HepG2 (cell line): ENCODE data around the gene ASTN2. TPM values are rescaled to one million over a fixed set of nuclear protein-coding genes. Genes with fewer than 3 reads are reported as not detected.

Experiments used
- ATAC-seq: fragments of 200-7000 bp; cut with Tn5 transposase; 3 replicates; pipeline ENCODE4 v1.9.1; 2020; ENCODE audit warnings: mild to moderate bottlenecking, moderate library complexity
- BruUV-seq: library from RNA; stranded (reverse); fragments of 400-500 nt; replicated peaks from 2 replicates; lab custom pipeline; 2021; lab: Mats Ljungman, UMichigan
- CTCF ChIA-PET: fragments of 300-600 bp; formaldehyde crosslinking; extraction: SDS; loops from one replicate; lab custom pipeline; 2021; ENCODE audit warnings: low total read pairs, inconsistent platforms, low intra/inter-chr PET ratio; lab: Yijun Ruan, JAX
- POLR2A ChIA-PET: fragments of 350-600 bp; sonication (Branson Sonifier 250); formaldehyde crosslinking; loops from one replicate; lab custom pipeline; 2020; ENCODE audit warnings: antibody characterized with exemption, inconsistent platforms; lab: Yijun Ruan, JAX
- DNase-seq: peaks from one replicate; pipeline ENCODE4 v3.0.0-alpha.2; 2015; ENCODE audit warnings: low spot score
- FAIRE-seq: peaks from 3 replicates; lab custom pipeline; 2011; peaks lifted over from hg19 to GRCh38; lab: Jason Lieb, UNC
- H2AFZ ChIP-seq: one replicate; pipeline ENCODE4 v1.6.1; 2011; ENCODE audit warnings: low read length, inconsistent platforms
- H3K27ac ChIP-seq: fragments of 300-600 bp; 3 replicates; pipeline ENCODE4 v1.8.0; 2011; ENCODE audit warnings: mixed run types, mild to moderate bottlenecking, mixed read lengths, low read length, inconsistent platforms; ENCODE audit not compliant: insufficient read depth; ENCODE audit errors: extremely low read length
- H3K27me3 ChIP-seq, 2 experiments: fragments of 200-600 bp in 1 of 2; 2 replicates in 1 of 2; 3 replicates in 1 of 2; pipeline versions ENCODE4 v1.6.0 to v1.8.0; 2011; ENCODE audit warnings: low read length in 2 of 2, mild to moderate bottlenecking in 2 of 2, moderate library complexity in 2 of 2, inconsistent platforms in 1 of 2; ENCODE audit not compliant: insufficient read depth in 2 of 2, control insufficient read depth in 1 of 2
- H3K36me3 ChIP-seq, 2 experiments: fragments of 200-600 bp in 1 of 2; replicated peaks in 1 of 2; 2 replicates in 1 of 2; 3 replicates in 1 of 2; pipeline versions ENCODE4 v1.5.1 to v1.8.0; 2011; ENCODE audit warnings: low read length in 2 of 2, inconsistent platforms in 1 of 2; ENCODE audit not compliant: insufficient read depth in 2 of 2, control insufficient read depth in 1 of 2
- H3K4me1 ChIP-seq: 2 replicates; pipeline ENCODE4 v1.5.1; 2012; ENCODE audit warnings: low read length, inconsistent platforms; ENCODE audit not compliant: insufficient read depth
- H3K4me2 ChIP-seq: 2 replicates; pipeline ENCODE4 v1.6.0; 2011; ENCODE audit warnings: low read depth, low read length, inconsistent platforms
- H3K4me3 ChIP-seq, 3 experiments: fragments of 200-600 bp in 1 of 3; sonication (generic), shearing (Covaris generic) in 1 of 3; replicated peaks in 1 of 3; 2 replicates each; pipeline ENCODE4 v1.5.1; 2011 to 2016; ENCODE audit warnings: low read length in 3 of 3, inconsistent platforms in 2 of 3, low read depth in 2 of 3, mild to moderate bottlenecking in 2 of 3, control low read depth in 1 of 3, mixed read lengths in 1 of 3; ENCODE audit not compliant: insufficient read depth in 1 of 3
- H3K79me2 ChIP-seq: one replicate; pipeline ENCODE4 v1.6.1; 2011; ENCODE audit warnings: low read length, inconsistent platforms; ENCODE audit not compliant: insufficient read depth
- H3K9ac ChIP-seq: 2 replicates; pipeline ENCODE4 v1.6.0; 2011; ENCODE audit warnings: mild to moderate bottlenecking, low read depth, low read length, inconsistent platforms; ENCODE audit not compliant: insufficient read depth
- H3K9me3 ChIP-seq: 2 replicates; pipeline ENCODE4 v1.5.1; 2012; ENCODE audit warnings: mild to moderate bottlenecking, low read length
- H4K20me1 ChIP-seq: 2 replicates; pipeline ENCODE4 v1.6.0; 2011; ENCODE audit warnings: inconsistent platforms, mild to moderate bottlenecking, low read length, moderate library complexity; ENCODE audit not compliant: insufficient read depth
- CBFB ChIP-seq: sonication (generic); formaldehyde crosslinking; IDR thresholded peaks from 2 replicates; pipeline ENCODE4 v1.4.0; 2020; ENCODE audit warnings: missing genetic modification reagents
- CC2D1A ChIP-seq: sonication (generic); formaldehyde crosslinking; IDR thresholded peaks from 2 replicates; pipeline ENCODE4 v1.8.1; 2023; ENCODE audit warnings: mild to moderate bottlenecking, missing genetic modification reagents
- CREB1 ChIP-seq, 2 experiments: fragments of 450-650 bp in 1 of 2; IDR thresholded peaks; 2 replicates each; pipeline ENCODE4 v1.6.1; 2016 to 2017; ENCODE audit warnings: control low read depth in 1 of 2, mild to moderate bottlenecking in 1 of 2, missing compliant biosample characterization in 1 of 2, missing genetic modification characterization in 1 of 2
- DMAP1 ChIP-seq: IDR thresholded peaks from 2 replicates; pipeline ENCODE4 v1.6.1; 2016
- GATA4 ChIP-seq: sonication (generic); IDR thresholded peaks from 2 replicates; pipeline ENCODE4 v1.6.1; 2016; ENCODE audit warnings: antibody characterized with exemption, low read depth, borderline replicate concordance
- HMG20A ChIP-seq: IDR thresholded peaks from 2 replicates; pipeline ENCODE4 v1.6.1; 2016; ENCODE audit warnings: borderline replicate concordance
- HNF1B ChIP-seq: sonication (generic); formaldehyde crosslinking; IDR thresholded peaks from 2 replicates; pipeline ENCODE4 v1.5.1; 2020; ENCODE audit warnings: mild to moderate bottlenecking, moderate library complexity, missing genetic modification reagents
- MEIS1 ChIP-seq: sonication (generic); formaldehyde crosslinking; IDR thresholded peaks from 2 replicates; pipeline ENCODE4 v1.9.0; 2021; ENCODE audit warnings: mild to moderate bottlenecking, missing genetic modification reagents, moderate library complexity, borderline replicate concordance
- NFATC3 ChIP-seq: sonication (generic); formaldehyde crosslinking; IDR thresholded peaks from 2 replicates; pipeline ENCODE4 v1.5.1; 2020; ENCODE audit warnings: mild to moderate bottlenecking, missing genetic modification reagents
- ONECUT2 ChIP-seq: sonication (generic); formaldehyde crosslinking; IDR thresholded peaks from 2 replicates; pipeline ENCODE4 v1.4.0; 2020; ENCODE audit warnings: missing genetic modification reagents
- RXRB ChIP-seq: IDR thresholded peaks from 2 replicates; pipeline ENCODE4 v1.6.1; 2016; ENCODE audit warnings: borderline replicate concordance, missing genetic modification reagents, missing compliant biosample characterization
- SCMH1 ChIP-seq: sonication (generic); formaldehyde crosslinking; IDR thresholded peaks from 2 replicates; pipeline ENCODE4 v1.9.0; 2021; ENCODE audit warnings: missing genetic modification reagents, mild to moderate bottlenecking, borderline replicate concordance
- SKI ChIP-seq: fragments of 450-650 bp; IDR thresholded peaks from one replicate; pipeline ENCODE4 v1.6.1; 2018; ENCODE audit warnings: mild to moderate bottlenecking; ENCODE audit not compliant: partially characterized antibody
- SMAD3 ChIP-seq: sonication (generic); formaldehyde crosslinking; IDR thresholded peaks from 2 replicates; pipeline ENCODE4 v1.4.0; 2020; ENCODE audit warnings: missing genetic modification reagents
- ZNF17 ChIP-seq: sonication (generic); formaldehyde crosslinking; IDR thresholded peaks from 2 replicates; pipeline ENCODE4 v1.5.0; 2020; ENCODE audit warnings: mild to moderate bottlenecking, missing genetic modification reagents
- ZNF691 ChIP-seq: sonication (generic); formaldehyde crosslinking; IDR thresholded peaks from 2 replicates; pipeline ENCODE4 v1.4.0; 2020; ENCODE audit warnings: missing genetic modification reagents, low read depth, mild to moderate bottlenecking, borderline replicate concordance
- WGBS: methylation state at CpG from one replicate; pipeline ENCODE4 v1.1.6; 2017; ENCODE audit warnings: low lambda C conversion rate; 5-methylcytosine and 5-hydroxymethylcytosine counted together
- in situ Hi-C: cut with HindIII; loops from 2 replicates; pipeline ENCODE4 v1.10.0; 2017; ENCODE audit warnings: low pct_unique_long_range_greater_than_20kb; ENCODE audit not compliant: extremely low pct_ligation_motif_present
- intact Hi-C: fragments of 100-400 bp; cut with micrococcal nuclease; formaldehyde crosslinking; loops from one replicate; pipeline ENCODE4 v1.10.0; 2022; ENCODE audit not compliant: unreplicated experiment
- polyA plus RNA-seq, 8 experiments: library from polyadenylated mRNA; depleted of rRNA in 3 of 8; stranded (reverse) in 7 of 8; unstranded in 1 of 8; fragments of >200 nt; fragmentation: Illumina TruSeq in 4 of 8; extraction: Trizol in 4 of 8; gene quantifications; 2 replicates each; pipeline versions ENCODE4 v1.2.1 to v1.2.3, GENCODE V29; 2011 to 2016; ENCODE audit warnings: low read depth in 4 of 8, missing spikeins in 1 of 8, mixed read lengths in 1 of 8; ENCODE audit not compliant: insufficient read depth in 1 of 8
- total RNA-seq, 5 experiments: library from RNA; depleted of rRNA; stranded (reverse); fragments of >200 nt; fragmentation: Illumina TruSeq; extraction: Trizol; gene quantifications; 2 replicates each; pipeline ENCODE4 v1.2.3, GENCODE V29; 2016; ENCODE audit warnings: low read depth in 1 of 5
- TF ChIP-seq, protein P1 (sequence below): IDR thresholded peaks from 2 replicates; pipeline ENCODE4 v1.6.1; 2016; ENCODE audit warnings: mild to moderate bottlenecking, missing biosample characterization, missing genetic modification reagents
- TF ChIP-seq, protein P2 (sequence below): IDR thresholded peaks from 2 replicates; pipeline ENCODE4 v1.6.1; 2016; ENCODE audit warnings: mild to moderate bottlenecking

The ASTN2 gene
- total and polyA plus RNA-seq, 2 of the 13 experiments (the other 11 are each of a cell fraction or from before 2014, with no cell fraction given) = 5.2 to 13.5 TPM

- TF ChIP-seq, protein P1, sequence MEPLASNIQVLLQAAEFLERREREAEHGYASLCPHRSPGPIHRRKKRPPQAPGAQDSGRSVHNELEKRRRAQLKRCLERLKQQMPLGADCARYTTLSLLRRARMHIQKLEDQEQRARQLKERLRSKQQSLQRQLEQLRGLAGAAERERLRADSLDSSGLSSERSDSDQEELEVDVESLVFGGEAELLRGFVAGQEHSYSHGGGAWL (CRISPR knock-in tag) = no peak
- no peak for TF ChIP-seq MEIS1 (CRISPR knock-in tag)
- no peak for TF ChIP-seq CC2D1A (CRISPR knock-in tag)
- no peak for TF ChIP-seq SKI
- TF ChIP-seq SCMH1 (CRISPR knock-in tag) = no peak
- no peak for TF ChIP-seq CREB1 (IDR thresholded peaks at IDR 0.05)
- TF ChIP-seq CREB1 (CRISPR knock-in tag; IDR thresholded peaks at IDR 0.05) = no peak
- TF ChIP-seq, protein P2, sequence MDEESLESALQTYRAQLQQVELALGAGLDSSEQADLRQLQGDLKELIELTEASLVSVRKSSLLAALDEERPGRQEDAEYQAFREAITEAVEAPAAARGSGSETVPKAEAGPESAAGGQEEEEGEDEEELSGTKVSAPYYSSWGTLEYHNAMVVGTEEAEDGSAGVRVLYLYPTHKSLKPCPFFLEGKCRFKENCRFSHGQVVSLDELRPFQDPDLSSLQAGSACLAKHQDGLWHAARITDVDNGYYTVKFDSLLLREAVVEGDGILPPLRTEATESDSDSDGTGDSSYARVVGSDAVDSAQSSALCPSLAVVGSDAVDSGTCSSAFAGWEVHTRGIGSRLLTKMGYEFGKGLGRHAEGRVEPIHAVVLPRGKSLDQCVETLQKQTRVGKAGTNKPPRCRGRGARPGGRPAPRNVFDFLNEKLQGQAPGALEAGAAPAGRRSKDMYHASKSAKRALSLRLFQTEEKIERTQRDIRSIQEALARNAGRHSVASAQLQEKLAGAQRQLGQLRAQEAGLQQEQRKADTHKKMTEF (CRISPR knock-in tag) = no peak
- TF ChIP-seq CBFB (CRISPR knock-in tag) = no peak
- no peak for TF ChIP-seq DMAP1
- TF ChIP-seq GATA4 = no peak
- TF ChIP-seq SMAD3 (CRISPR knock-in tag) = no peak
- TF ChIP-seq HMG20A (CRISPR knock-in tag) = no peak
- no peak for TF ChIP-seq ZNF17 (CRISPR knock-in tag)
- TF ChIP-seq HNF1B = no peak
- TF ChIP-seq RXRB (CRISPR knock-in tag) = no peak
- no peak for TF ChIP-seq ZNF691
- TF ChIP-seq NFATC3 (CRISPR knock-in tag) = no peak
- TF ChIP-seq ONECUT2 = no peak
- Histone ChIP-seq H3K9me3 (no peaks in the 10 kb centered on the region), H3K4me3 (no peak overlapping the region), H3K9ac (no peak overlapping the region), H3K27ac (no peak overlapping the region), H4K20me1 (no peaks in the 10 kb centered on the region), H3K79me2 (no peaks in the 10 kb centered on the region), H2AFZ (no peak overlapping the region), H3K27me3 (no peaks in the 10 kb centered on the region), H3K4me1 (peaks cover 56% of the 10 kb centered on the region), H3K4me2 (no peak overlapping the region), H3K36me3 (no peaks in the 10 kb centered on the region)
- no peak for FAIRE-seq
- CTCF ChIA-PET = no interaction called here
- POLR2A ChIA-PET = no interaction called here
- intact Hi-C loops = loop anchor here (5.0 kb wide), 1 partner anchor 603 kb away; no protein-coding TSS in a partner anchor
- BruUV-seq = no TSS peak
- DNase-seq = no peak
- ATAC-seq = no peak
- no CpG with 5 or more reads among the region's 2 CpGs for WGBS
- in situ Hi-C loops = no loop called here
Observed at GRCh38 chr9:116544896-116545295, 870.0 kb downstream of the ASTN2 start.
